ENCODE measurements around the gene CFAP46. TPM values are rescaled to one million over a fixed set of nuclear protein-coding genes. Genes with fewer than 3 reads are reported as not detected.

The CFAP46 gene
- total and polyA plus RNA-seq, 12 donors: 0.15 to 5.5 (median 1.1) TPM; not detected in 3

DNA sequence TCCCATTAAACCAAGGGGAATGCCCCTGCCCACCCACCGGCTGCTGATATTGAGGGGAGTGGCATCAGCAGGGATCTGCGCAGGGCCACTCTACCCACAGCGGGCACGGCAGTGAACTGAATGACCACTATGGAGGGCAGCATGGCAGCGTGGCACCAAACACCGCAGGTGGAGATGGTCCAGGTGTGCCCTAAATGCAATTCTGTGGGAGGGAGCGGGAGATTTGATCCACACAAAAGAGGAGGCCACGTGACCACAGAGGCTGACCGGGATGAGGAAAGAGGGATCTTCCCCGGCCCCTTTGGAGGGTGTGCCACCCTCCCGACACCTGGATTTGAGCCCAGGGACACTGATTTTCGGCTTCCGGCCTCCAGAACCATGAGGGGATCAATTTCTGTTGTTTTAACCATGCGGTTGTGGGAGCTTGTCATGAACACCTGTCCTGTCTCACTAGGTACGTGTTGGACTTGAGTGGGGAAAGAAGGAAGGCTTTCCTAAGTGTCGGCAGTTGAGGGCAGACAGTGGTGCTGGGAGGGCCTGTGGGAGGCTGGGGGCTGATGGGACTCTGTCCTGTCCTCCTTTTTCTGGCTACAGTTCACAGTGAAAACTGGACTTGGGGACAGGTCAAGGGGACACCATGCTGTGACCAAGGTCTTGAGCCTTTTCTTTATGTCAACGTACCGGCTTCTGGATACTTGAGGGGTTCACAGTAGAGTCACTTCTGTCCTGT, 66.1 kb downstream of the CFAP46 start:
- Histone ChIP-seq H3K4me1 (replicated peaks in 1 of 2) (no peaks in the 10 kb centered on the region), H3K9me3 (replicated peaks in 1 of 3) (no peaks in the 10 kb centered on the region), H3K4me3 (no peak overlapping the region), H3K27me3 (peaks cover 21% of the 10 kb centered on the region), H3K27ac (no peak overlapping the region), H3K36me3 (replicated peaks in 1 of 2) (no peaks in the 10 kb centered on the region)
- 80 to 89% (median 86%) methylated on average over 12 to 18 of the region's 18 CpGs for WGBS, 4 donors
- DNase-seq: peak in 2 of 7 donors; percentile 6 to 30
- TF ChIP-seq, protein P1, sequence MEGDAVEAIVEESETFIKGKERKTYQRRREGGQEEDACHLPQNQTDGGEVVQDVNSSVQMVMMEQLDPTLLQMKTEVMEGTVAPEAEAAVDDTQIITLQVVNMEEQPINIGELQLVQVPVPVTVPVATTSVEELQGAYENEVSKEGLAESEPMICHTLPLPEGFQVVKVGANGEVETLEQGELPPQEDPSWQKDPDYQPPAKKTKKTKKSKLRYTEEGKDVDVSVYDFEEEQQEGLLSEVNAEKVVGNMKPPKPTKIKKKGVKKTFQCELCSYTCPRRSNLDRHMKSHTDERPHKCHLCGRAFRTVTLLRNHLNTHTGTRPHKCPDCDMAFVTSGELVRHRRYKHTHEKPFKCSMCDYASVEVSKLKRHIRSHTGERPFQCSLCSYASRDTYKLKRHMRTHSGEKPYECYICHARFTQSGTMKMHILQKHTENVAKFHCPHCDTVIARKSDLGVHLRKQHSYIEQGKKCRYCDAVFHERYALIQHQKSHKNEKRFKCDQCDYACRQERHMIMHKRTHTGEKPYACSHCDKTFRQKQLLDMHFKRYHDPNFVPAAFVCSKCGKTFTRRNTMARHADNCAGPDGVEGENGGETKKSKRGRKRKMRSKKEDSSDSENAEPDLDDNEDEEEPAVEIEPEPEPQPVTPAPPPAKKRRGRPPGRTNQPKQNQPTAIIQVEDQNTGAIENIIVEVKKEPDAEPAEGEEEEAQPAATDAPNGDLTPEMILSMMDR (IDR thresholded peaks at IDR 0.05): no peak
- TF ChIP-seq POLR2A (IDR thresholded peaks at IDR 0.05): no peak
- intact Hi-C loops (cut with DNase I): no loop called here

DNA sequence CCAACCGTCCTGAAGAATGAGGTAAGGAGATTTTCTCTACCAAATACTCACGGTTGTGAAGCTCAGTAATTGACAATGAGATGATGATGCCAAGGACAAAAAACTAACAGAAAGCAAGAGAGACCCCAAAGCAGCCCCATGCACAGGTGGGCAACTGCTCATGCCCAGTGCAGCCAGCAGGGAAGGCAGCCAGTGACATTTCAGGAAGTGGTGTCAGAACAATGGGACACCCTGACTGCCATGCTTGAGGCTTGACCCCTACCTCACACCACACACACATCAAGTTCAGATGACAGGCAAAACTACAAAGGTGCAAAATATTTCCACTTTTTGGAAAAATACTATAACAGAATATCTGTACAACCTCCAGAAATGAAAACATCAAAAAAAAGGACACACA, 66.9 kb downstream of the CFAP46 start:
- TF ChIP-seq, protein P1 (IDR thresholded peaks at IDR 0.05): no peak
- no peak for TF ChIP-seq POLR2A (IDR thresholded peaks at IDR 0.05)
- H3K4me1 ChIP-seq (replicated peaks in 1 of 2): no peaks in the 10 kb centered on the region
- H3K4me3 ChIP-seq: no peak overlapping the region
- H3K36me3 ChIP-seq (replicated peaks in 1 of 2): no peaks in the 10 kb centered on the region
- peaks cover 21% of the 10 kb centered on the region for H3K27me3 ChIP-seq
- intact Hi-C loops (cut with DNase I): no loop called here
- no peak overlapping the region for H3K27ac ChIP-seq
- no peak for DNase-seq
- WGBS, 4 donors: 48 to 67% (median 65%) methylated on average over 2 of the region's 2 CpGs
- H3K9me3 ChIP-seq (replicated peaks in 1 of 3): no peaks in the 10 kb centered on the region

DNA sequence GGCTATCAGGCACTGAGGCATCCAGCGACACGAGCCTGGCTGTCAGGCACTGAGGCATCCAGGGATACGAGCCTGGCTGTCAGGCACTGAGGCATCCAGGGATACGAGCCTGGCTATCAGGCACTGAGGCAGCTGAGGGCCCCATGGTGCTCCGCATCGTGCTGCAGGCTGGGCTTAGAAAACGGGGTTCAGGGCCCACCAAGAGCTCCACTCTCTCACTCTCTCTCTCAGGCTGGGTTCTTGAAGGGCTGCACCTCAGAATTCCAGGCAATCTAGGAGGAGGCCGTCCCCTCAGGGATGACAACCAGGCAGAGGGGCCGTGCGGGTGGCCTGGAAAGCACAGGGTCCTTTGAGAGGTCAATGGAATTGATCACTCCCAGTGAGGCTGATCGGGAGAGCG, 69.0 kb downstream of the CFAP46 start:
- WGBS, 4 donors: 71 to 86% (median 76%) methylated on average over 8 to 12 of the region's 12 CpGs
- Histone ChIP-seq H3K27me3 (peaks cover 14% of the 10 kb centered on the region), H3K4me1 (replicated peaks in 1 of 2) (no peaks in the 10 kb centered on the region), H3K9me3 (replicated peaks in 1 of 3) (no peaks in the 10 kb centered on the region), H3K27ac (no peak overlapping the region), H3K4me3 (no peak overlapping the region), H3K36me3 (replicated peaks in 1 of 2) (no peaks in the 10 kb centered on the region)
- intact Hi-C loops (cut with DNase I): no loop called here
- no peak for TF ChIP-seq POLR2A (IDR thresholded peaks at IDR 0.05)
- TF ChIP-seq, protein P1 (IDR thresholded peaks at IDR 0.05): no peak
- peak in 1 of 7 donors; percentile 25 for DNase-seq

DNA sequence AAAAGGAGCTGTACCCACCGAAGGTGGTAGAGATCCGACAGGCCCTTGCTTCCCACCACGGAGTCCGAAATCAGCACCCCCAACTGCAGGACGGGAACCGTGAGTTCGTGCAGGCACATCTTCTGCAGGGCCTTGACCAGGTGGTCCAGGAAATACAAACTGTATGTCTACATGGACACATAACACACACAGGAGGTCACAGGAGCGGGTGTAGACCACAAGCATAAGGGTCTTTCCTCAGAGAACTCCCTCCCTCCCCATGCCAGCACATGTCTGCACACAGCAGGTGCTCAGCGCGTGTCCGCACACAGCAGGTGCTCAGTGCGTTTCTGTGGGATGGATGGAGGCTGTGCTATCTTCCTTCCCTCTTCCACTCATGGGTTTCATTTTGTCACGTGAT, 69.7 kb downstream of the CFAP46 start:
- Histone ChIP-seq H3K27ac (no peak overlapping the region), H3K4me1 (replicated peaks in 1 of 2) (no peaks in the 10 kb centered on the region), H3K9me3 (replicated peaks in 1 of 3) (no peaks in the 10 kb centered on the region), H3K36me3 (replicated peaks in 1 of 2) (no peaks in the 10 kb centered on the region), H3K4me3 (no peak overlapping the region), H3K27me3 (peaks cover 8% of the 10 kb centered on the region)
- 83 to 87% (median 85%) methylated on average over 13 of the region's 13 CpGs for WGBS, 4 donors
- no peak for TF ChIP-seq POLR2A (IDR thresholded peaks at IDR 0.05)
- TF ChIP-seq, protein P1 (IDR thresholded peaks at IDR 0.05): no peak
- peak in 2 of 7 donors; percentile 5 to 29 for DNase-seq
- intact Hi-C loops (cut with DNase I): no loop called here

Measured in adrenal gland (tissue), 12 donors.